CD14-positive monocyte (primary cell): ENCODE measurements around the gene HTR2A. TPM values are rescaled to one million over a fixed set of nuclear protein-coding genes. Genes with fewer than 3 reads are reported as not detected.

Experiments used
- DNase-seq, 3 donors: peaks; one replicate each; pipeline ENCODE4 v3.0.0-alpha.2; 2011 to 2022
- H2AFZ ChIP-seq: 2 replicates; pipeline ENCODE4 v1.6.0; 2012; ENCODE audit warnings: mild to moderate bottlenecking, low read depth, low read length, inconsistent platforms; ENCODE audit not compliant: insufficient read depth, poor library complexity, severe bottlenecking
- H3K27ac ChIP-seq, 2 donors: 1 replicate in 1 of 2; 2 replicates in 1 of 2; pipeline ENCODE4 v1.5.1; 2012 to 2013; ENCODE audit warnings: low read length in 2 of 2, control low read depth in 1 of 2, inconsistent platforms in 1 of 2, low read depth in 1 of 2, mild to moderate bottlenecking in 1 of 2
- H3K27me3 ChIP-seq, 2 donors: one replicate each; pipeline versions ENCODE4 v1.6.0 to v1.6.1; 2011 to 2013; ENCODE audit warnings: low read length in 2 of 2; ENCODE audit not compliant: control insufficient read depth in 2 of 2, insufficient read depth in 2 of 2
- H3K36me3 ChIP-seq, 2 donors: replicated peaks in 1 of 2; 1 replicate in 1 of 2; 2 replicates in 1 of 2; pipeline versions ENCODE4 v1.5.1 to v1.6.1; 2012 to 2013; ENCODE audit warnings: low read length in 2 of 2, control low read depth in 1 of 2, inconsistent platforms in 1 of 2, mild to moderate bottlenecking in 1 of 2; ENCODE audit not compliant: insufficient read depth in 2 of 2, control insufficient read depth in 1 of 2
- H3K4me1 ChIP-seq, 2 donors: 1 replicate in 1 of 2; 2 replicates in 1 of 2; pipeline versions ENCODE4 v1.5.1 to v1.6.1; 2012 to 2013; ENCODE audit warnings: low read length in 2 of 2, control low read depth in 1 of 2, inconsistent platforms in 1 of 2, mild to moderate bottlenecking in 1 of 2, moderate library complexity in 1 of 2; ENCODE audit not compliant: insufficient read depth in 2 of 2, control insufficient read depth in 1 of 2
- H3K4me2 ChIP-seq: replicated peaks from 2 replicates; pipeline ENCODE3; 2012; ENCODE audit warnings: low read length, moderate library complexity, mild to moderate bottlenecking; ENCODE audit not compliant: poor library complexity, severe bottlenecking; ENCODE audit errors: extremely low read depth
- H3K4me3 ChIP-seq, 3 experiments: fragments of 200-600 bp in 1 of 3; sonication (generic) in 1 of 3; replicated peaks in 1 of 3; 1 replicate in 2 of 3; 2 replicates in 1 of 3; pipeline ENCODE4 v1.5.1; 2011 to 2013; ENCODE audit warnings: low read length in 3 of 3, mild to moderate bottlenecking in 3 of 3, control low read depth in 2 of 3, low read depth in 2 of 3, inconsistent platforms in 1 of 3, moderate library complexity in 1 of 3
- H3K79me2 ChIP-seq: 2 replicates; pipeline ENCODE4 v1.6.0; 2012; ENCODE audit warnings: mild to moderate bottlenecking, control low read depth, inconsistent platforms, low read length, moderate library complexity; ENCODE audit not compliant: insufficient read depth
- H3K9ac ChIP-seq: 2 replicates; pipeline ENCODE4 v1.6.0; 2017; ENCODE audit warnings: low read length, mild to moderate bottlenecking; ENCODE audit not compliant: insufficient read depth, poor library complexity, severe bottlenecking
- H3K9me3 ChIP-seq, 2 donors: replicated peaks in 1 of 2; 1 replicate in 1 of 2; 2 replicates in 1 of 2; pipeline versions ENCODE4 v1.5.1 to v1.6.1; 2012 to 2013; ENCODE audit warnings: low read length in 2 of 2, control low read depth in 1 of 2; ENCODE audit not compliant: control insufficient read depth in 1 of 2, insufficient read depth in 1 of 2
- H4K20me1 ChIP-seq: 2 replicates; pipeline ENCODE4 v1.6.0; 2012; ENCODE audit warnings: mild to moderate bottlenecking, low read length, control low read depth, moderate library complexity; ENCODE audit not compliant: insufficient read depth
- H3K27ac Mint-ChIP-seq, 7 donors: one replicate each; pipeline ENCODE4 v1.8.0; 2020; ENCODE audit warnings: mild to moderate bottlenecking in 7 of 7, mixed read lengths in 7 of 7, moderate library complexity in 6 of 7, inconsistent platforms in 2 of 7
- H3K27me3 Mint-ChIP-seq, 3 donors: one replicate each; pipeline ENCODE4 v1.8.0; 2021 to 2022; ENCODE audit warnings: low read depth in 3 of 3, mild to moderate bottlenecking in 3 of 3, mixed read lengths in 3 of 3, moderate library complexity in 3 of 3, inconsistent platforms in 1 of 3
- H3K36me3 Mint-ChIP-seq, 2 donors: one replicate each; pipeline ENCODE4 v1.8.0; 2020; ENCODE audit warnings: mixed read lengths in 2 of 2, inconsistent platforms in 1 of 2, mild to moderate bottlenecking in 1 of 2
- H3K4me1 Mint-ChIP-seq: one replicate; pipeline ENCODE4 v1.8.0; 2020; ENCODE audit warnings: mild to moderate bottlenecking, mixed read lengths
- H3K4me3 Mint-ChIP-seq, 2 donors: one replicate each; pipeline ENCODE4 v1.8.0; 2020; ENCODE audit warnings: mild to moderate bottlenecking in 2 of 2, mixed read lengths in 2 of 2, moderate library complexity in 1 of 2
- H3K9me3 Mint-ChIP-seq, 7 donors: one replicate each; pipeline ENCODE4 v1.8.0; 2020 to 2022; ENCODE audit warnings: mixed read lengths in 7 of 7, mild to moderate bottlenecking in 6 of 7, moderate library complexity in 6 of 7, inconsistent platforms in 2 of 7
- CTCF ChIP-seq: fragments of 200-600 bp; IDR thresholded peaks from one replicate; pipeline ENCODE4 v1.8.0; 2022; ENCODE audit warnings: antibody characterized with exemption, mild to moderate bottlenecking
- WGBS: methylation state at CpG from one replicate; pipeline ENCODE4 v1.1.5; 2013; ENCODE audit warnings: missing lambda C conversion rate; ENCODE audit not compliant: insufficient coverage; 5-methylcytosine and 5-hydroxymethylcytosine counted together
- intact Hi-C, 2 donors: fragments of 100-400 bp; cut with micrococcal nuclease; formaldehyde crosslinking; loops; one replicate each; pipeline versions ENCODE4 v1.15.0 to v1.15.1; 2023
- polyA plus RNA-seq, 3 donors: library from polyadenylated mRNA; depleted of rRNA in 1 of 3; unstranded in 2 of 3; stranded (reverse) in 1 of 3; fragments of 300-500 nt in 2 of 3; fragments of >200 nt in 1 of 3; fragmentation: Illumina TruSeq in 2 of 3; gene quantifications; 1 replicate in 2 of 3; 2 replicates in 1 of 3; pipeline ENCODE4 v1.2.3, GENCODE V29; 2012 to 2021

Gene HTR2A
- polyA plus RNA-seq, 3 donors, result not detected

GRCh38 chr13:46830405-46831005, 66.3 kb downstream of the HTR2A start:
- Histone ChIP-seq H3K4me1 (no peaks in the 10 kb centered on the region), H3K9ac (no peak overlapping the region), H3K27me3 (no peaks in the 10 kb centered on the region), H3K27ac (no peak overlapping the region), H4K20me1 (no peaks in the 10 kb centered on the region), H3K4me2 (no peak overlapping the region), H3K36me3 (no peaks in the 10 kb centered on the region), H3K79me2 (no peaks in the 10 kb centered on the region), H3K9me3 (no peaks in the 10 kb centered on the region), H2AFZ (no peak overlapping the region), H3K4me3 (no peak overlapping the region)
- Mint-ChIP-seq H3K4me3 (no peak overlapping the region), H3K4me1 (no peaks in the 10 kb centered on the region), H3K36me3 (no peaks in the 10 kb centered on the region), H3K9me3 (peaks cover 0 to 3% (median 0%) of the 10 kb centered on the region in 7 donors), H3K27me3 (peaks cover 0 to 2% (median 0%) of the 10 kb centered on the region in 3 donors), H3K27ac (no peak overlapping the region)
- intact Hi-C loops, result loop anchor here (5.0 kb wide), 1 partner anchor 947 kb away; no protein-coding TSS in a partner anchor
- no peak for DNase-seq
- no peak for TF ChIP-seq CTCF

GRCh38 chr13:46822551-46822950, 74.3 kb downstream of the HTR2A start:
- Histone ChIP-seq H3K27ac (no peak overlapping the region), H3K9ac (no peak overlapping the region), H3K27me3 (no peaks in the 10 kb centered on the region), H3K4me2 (no peak overlapping the region), H3K79me2 (no peaks in the 10 kb centered on the region), H3K4me3 (no peak overlapping the region), H4K20me1 (no peaks in the 10 kb centered on the region), H3K9me3 (no peaks in the 10 kb centered on the region), H3K4me1 (peaks cover 0 to 2% of the 10 kb centered on the region in 2 donors), H3K36me3 (no peaks in the 10 kb centered on the region), H2AFZ (no peak overlapping the region)
- Mint-ChIP-seq H3K36me3 (no peaks in the 10 kb centered on the region), H3K27me3 (peaks cover 0 to 2% (median 1%) of the 10 kb centered on the region in 3 donors), H3K9me3 (peaks cover 0 to 7% (median 0%) of the 10 kb centered on the region in 7 donors), H3K27ac (no peak overlapping the region), H3K4me3 (no peak overlapping the region), H3K4me1 (peaks cover under 1% of the 10 kb centered on the region)
- DNase-seq, result no peak
- no peak for TF ChIP-seq CTCF
- WGBS, result no CpG with 5 or more reads among the region's 2 CpGs
- intact Hi-C loops, result no loop called here
